Left ventricle myocardium superior (tissue), 1 donor: Measurements from ENCODE around the gene METRNL. TPM values are rescaled to one million over a fixed set of nuclear protein-coding genes. Genes with fewer than 3 reads are reported as not detected.
"Not testable (repeated sequence)": the region's sequence is repeated elsewhere in the genome, so short reads cannot be mapped to it uniquely, and the experiment has no call there.

Source experiments
- ATAC-seq: fragments of 200-7000 bp; cut with Tn5 transposase; one replicate; pipeline ENCODE4 v1.9.1; 2020; ENCODE audit warnings: mild to moderate bottlenecking, moderate library complexity
- DNase-seq: peaks from one replicate; pipeline ENCODE4 v3.0.0-alpha.2; 2020
- intact Hi-C: fragments of 100-400 bp; cut with micrococcal nuclease; formaldehyde crosslinking; loops from one replicate; pipeline ENCODE4 v1.11.0; 2022
- total RNA-seq: library from RNA; stranded (reverse); fragmentation: NEBNext Ultra II Directional; extraction: Animal tissue kit (Norgen Biotek cat#: 25700); gene quantifications from one replicate; pipeline ENCODE4 v1.2.1, GENCODE V29; 2021
- donor health status: DM: no; HTN: yes; CAD: no; lungs with severe emphysema.

METRNL gene
- total RNA-seq, 1 donor from 2014 or later: 68.4 TPM

- DNase-seq (no peak), ATAC-seq (peak; percentile 43)
- intact Hi-C loops: no loop called here
Observed at GRCh38 chr17:83125515-83126274, 46.3 kb downstream of the METRNL start.

- ATAC-seq: no peak
- intact Hi-C loops: no loop called here
- DNase-seq: no peak
Observed at GRCh38 chr17:83126275-83126811, 46.9 kb downstream of the METRNL start.

- ATAC-seq: no peak
- no peak for DNase-seq
- intact Hi-C loops: no loop called here
Observed at GRCh38 chr17:83127431-83128160, 48.2 kb downstream of the METRNL start.

GRCh38 chr17:83128306-83129240 is 49.2 kb downstream of the METRNL start:
- DNase-seq (no peak), ATAC-seq (no peak)
- intact Hi-C loops: no loop called here

GRCh38 chr17:83129676-83130075 is 50.3 kb downstream of the METRNL start:
- intact Hi-C loops: no loop called here
- no peak for ATAC-seq
- no peak for DNase-seq

GRCh38 chr17:83131401-83132011 is 52.1 kb downstream of the METRNL start:
- DNase-seq: no peak

GRCh38 chr17:83132251-83133081 is 53.1 kb downstream of the METRNL start:
- ATAC-seq (peak; percentile 95), DNase-seq (peak; percentile 80)
- intact Hi-C loops: no loop called here

More at GRCh38 chr17:83131401-83132011, 52.1 kb downstream of the METRNL start:
- ATAC-seq: no peak
- intact Hi-C loops: no loop called here

- intact Hi-C loops: no loop called here
- peak; percentile 60 for ATAC-seq
- DNase-seq: no peak
Observed at GRCh38 chr17:83133302-83134121, 54.1 kb downstream of the METRNL start.

GRCh38 chr17:83134456-83134855 is 55.0 kb downstream of the METRNL start:
- intact Hi-C loops: not testable (repeated sequence)

GRCh38 chr17:83135692-83136091 is 56.3 kb downstream of the METRNL start:
- no peak for ATAC-seq
- intact Hi-C loops: no loop called here
- DNase-seq: no peak

More at GRCh38 chr17:83134456-83134855, 55.0 kb downstream of the METRNL start:
- DNase-seq, ATAC-seq: not testable (repeated sequence)

- DNase-seq (no peak), ATAC-seq (no peak)
- intact Hi-C loops: no loop called here
Observed at GRCh38 chr17:83136156-83136555, 56.7 kb downstream of the METRNL start.

GRCh38 chr17:83136931-83137330 is 57.5 kb downstream of the METRNL start:
- no peak for DNase-seq
- intact Hi-C loops: no loop called here
- no peak for ATAC-seq

- ATAC-seq (no peak), DNase-seq (no peak)
- intact Hi-C loops: no loop called here
Observed at GRCh38 chr17:83137523-83137922, 58.1 kb downstream of the METRNL start.

- intact Hi-C loops: no loop called here
- DNase-seq (no peak), ATAC-seq (no peak)
Observed at GRCh38 chr17:83138820-83139219, 59.4 kb downstream of the METRNL start.

- ATAC-seq, DNase-seq, intact Hi-C loops: not testable (repeated sequence)
Observed at GRCh38 chr17:83139541-83140248, 60.3 kb downstream of the METRNL start.

GRCh38 chr17:83140249-83140566 is 60.8 kb downstream of the METRNL start:
- ATAC-seq, intact Hi-C loops, DNase-seq: not testable (repeated sequence)

GRCh38 chr17:83142619-83143018 is 63.2 kb downstream of the METRNL start:
- DNase-seq (no peak), ATAC-seq (no peak)
- intact Hi-C loops: no loop called here
